PC-9 (cell line): Measurements from ENCODE around the gene DCTD. TPM values are rescaled to one million over a fixed set of nuclear protein-coding genes. Genes with fewer than 3 reads are reported as not detected.
"Not testable (repeated sequence)": the region's sequence is repeated elsewhere in the genome, so short reads cannot be mapped to it uniquely, and the experiment has no call there.

ENCODE experiments used
- BruUV-seq: library from RNA; stranded (reverse); fragments of 400-500 nt; replicated peaks from 2 replicates; lab custom pipeline; 2021; lab: Mats Ljungman, UMichigan
- CTCF ChIA-PET: fragments of 300-600 bp; sonication (Branson Sonifier 250); formaldehyde crosslinking; loops from one replicate; lab custom pipeline; 2022; ENCODE audit warnings: antibody characterized with exemption; lab: Charles Lee
- POLR2A ChIA-PET: fragments of 300-600 bp; sonication (Branson Sonifier 250); formaldehyde crosslinking; loops from one replicate; lab custom pipeline; 2022; ENCODE audit warnings: antibody characterized with exemption; ENCODE audit not compliant: unreplicated experiment; lab: Charles Lee
- DNase-seq, 2 experiments: peaks; one replicate each; pipeline versions ENCODE4 v3.0.0 to v3.0.0-alpha.2; 2015 to 2022; ENCODE audit warnings: mixed read lengths in 1 of 2
- H2AFZ ChIP-seq: fragments of 200-600 bp; sonication (generic); 2 replicates; pipeline ENCODE4 v1.8.1; 2017; ENCODE audit warnings: antibody characterized with exemption
- H3F3A ChIP-seq: fragments of 200-600 bp; sonication (generic); 2 replicates; pipeline ENCODE4 v1.8.1; 2017; ENCODE audit warnings: antibody characterized with exemption, mild to moderate bottlenecking, low read depth; ENCODE audit not compliant: insufficient read depth
- H3K27ac ChIP-seq: fragments of 200-600 bp; sonication (generic); 2 replicates; pipeline ENCODE4 v1.6.1; 2016; ENCODE audit warnings: mixed run types
- H3K27me3 ChIP-seq: fragments of 200-600 bp; sonication (generic); 2 replicates; pipeline ENCODE4 v1.6.1; 2016; ENCODE audit warnings: low read depth, mixed run types; ENCODE audit not compliant: insufficient read depth
- H3K36me3 ChIP-seq: fragments of 200-600 bp; sonication (generic); 2 replicates; pipeline ENCODE4 v1.6.1; 2016; ENCODE audit warnings: low read depth, mixed run types
- H3K4me1 ChIP-seq: fragments of 200-600 bp; sonication (generic); replicated peaks from 2 replicates; pipeline ENCODE4 v1.6.1; 2016; ENCODE audit warnings: mixed run types; ENCODE audit not compliant: insufficient read depth
- H3K4me2 ChIP-seq: fragments of 200-600 bp; sonication (generic); 2 replicates; pipeline ENCODE4 v1.6.1; 2017; ENCODE audit warnings: mixed run types
- H3K4me3 ChIP-seq: fragments of 200-600 bp; sonication (generic); 2 replicates; pipeline ENCODE4 v1.6.1; 2016; ENCODE audit warnings: mixed run types
- H3K79me2 ChIP-seq: fragments of 200-600 bp; sonication (generic); 2 replicates; pipeline ENCODE4 v1.6.1; 2017; ENCODE audit warnings: low read depth, mixed run types
- H3K9me2 ChIP-seq: fragments of 200-600 bp; sonication (generic); 2 replicates; pipeline ENCODE4 v1.8.1; 2017; ENCODE audit warnings: mild to moderate bottlenecking; ENCODE audit not compliant: insufficient read depth
- H3K9me3 ChIP-seq: fragments of 200-600 bp; sonication (generic); 2 replicates; pipeline ENCODE4 v1.8.1; 2016; ENCODE audit warnings: low read depth; ENCODE audit not compliant: insufficient read depth
- H4K20me1 ChIP-seq: fragments of 200-600 bp; sonication (generic); 2 replicates; pipeline ENCODE4 v1.8.1; 2017; ENCODE audit not compliant: insufficient read depth
- CTCF ChIP-seq: fragments of 200-600 bp; sonication (generic); conservative IDR thresholded peaks from 2 replicates; pipeline ENCODE4 v1.6.1; 2017; ENCODE audit warnings: mixed run types, antibody characterized with exemption, mild to moderate bottlenecking, moderate library complexity
- EZH2 ChIP-seq: fragments of 200-600 bp; sonication (generic); IDR thresholded peaks from 2 replicates; pipeline ENCODE4 v1.8.0; 2017; ENCODE audit warnings: antibody characterized with exemption, low read depth
- intact Hi-C: fragments of 100-400 bp; cut with micrococcal nuclease; formaldehyde crosslinking; loops from one replicate; pipeline ENCODE4 v1.10.0; 2022; ENCODE audit not compliant: unreplicated experiment
- total RNA-seq: library from RNA; stranded (reverse); gene quantifications from 2 replicates; pipeline ENCODE4 v1.2.3, GENCODE V29; 2021

Gene DCTD
- total RNA-seq, 1 experiment from 2014 or later, result 116 TPM

- CTCF ChIA-PET, result no interaction called here
- POLR2A ChIA-PET, result no interaction called here
- no peaks in the 10 kb centered on the region for H3K9me2 ChIP-seq
- no peaks in the 10 kb centered on the region for H3K4me1 ChIP-seq
- H3K4me3 ChIP-seq, result no peak overlapping the region
- no peaks in the 10 kb centered on the region for H4K20me1 ChIP-seq
- H3K4me2 ChIP-seq, result no peak overlapping the region
- H2AFZ ChIP-seq, result no peak overlapping the region
- no peaks in the 10 kb centered on the region for H3K36me3 ChIP-seq
- no peaks in the 10 kb centered on the region for H3F3A ChIP-seq
- H3K79me2 ChIP-seq, result no peaks in the 10 kb centered on the region
- no peak for DNase-seq
- no peaks in the 10 kb centered on the region for H3K27me3 ChIP-seq
- intact Hi-C loops, result no loop called here
- no peaks in the 10 kb centered on the region for H3K9me3 ChIP-seq
- no TSS peak for BruUV-seq
- no peak overlapping the region for H3K27ac ChIP-seq
- TF ChIP-seq CTCF (no peak), EZH2 (no peak)
These were observed 14.2 kb downstream of the DCTD start for GRCh38 chr4:182903013-182903412.

- H3K36me3 ChIP-seq, result no peaks in the 10 kb centered on the region
- TF ChIP-seq EZH2 (no peak), CTCF (no peak)
These were observed 15.8 kb downstream of the DCTD start for GRCh38 chr4:182901337-182901736.

GRCh38 chr4:182900021-182900420 is 17.2 kb downstream of the DCTD start:
- H3F3A ChIP-seq, BruUV-seq, H3K79me2 ChIP-seq, H3K4me2 ChIP-seq, H3K27ac ChIP-seq, H3K27me3 ChIP-seq, DNase-seq, H4K20me1 ChIP-seq, H3K4me1 ChIP-seq, H3K9me3 ChIP-seq, H3K9me2 ChIP-seq, H2AFZ ChIP-seq, intact Hi-C loops, H3K4me3 ChIP-seq, CTCF ChIA-PET, H3K36me3 ChIP-seq: not testable (repeated sequence)
- POLR2A ChIA-PET, result interaction anchor here (0.7 kb wide), 1 partner anchor 12 kb away, joined by 4 read pairs; no protein-coding TSS in a partner anchor

More at GRCh38 chr4:182901337-182901736, 15.8 kb downstream of the DCTD start:
- no peaks in the 10 kb centered on the region for H3K9me3 ChIP-seq
- no peak overlapping the region for H2AFZ ChIP-seq
- H3K4me2 ChIP-seq, result no peak overlapping the region
- no peak overlapping the region for H3K27ac ChIP-seq
- H3F3A ChIP-seq, result no peaks in the 10 kb centered on the region
- H3K4me1 ChIP-seq, result no peaks in the 10 kb centered on the region
- no peak for DNase-seq
- no peaks in the 10 kb centered on the region for H4K20me1 ChIP-seq
- intact Hi-C loops, result no loop called here
- H3K9me2 ChIP-seq, result no peaks in the 10 kb centered on the region
- CTCF ChIA-PET, result no interaction called here
- no peak overlapping the region for H3K4me3 ChIP-seq
- no TSS peak for BruUV-seq
- no peaks in the 10 kb centered on the region for H3K79me2 ChIP-seq
- POLR2A ChIA-PET, result interaction anchor here (0.5 kb wide), 1 partner anchor 406 kb away, joined by 3 read pairs; no protein-coding TSS in a partner anchor
- no peaks in the 10 kb centered on the region for H3K27me3 ChIP-seq

- no peak for DNase-seq
- BruUV-seq, result no TSS peak
- Histone ChIP-seq H3K27me3 (no peaks in the 10 kb centered on the region), H3K9me3 (no peaks in the 10 kb centered on the region), H3K36me3 (no peaks in the 10 kb centered on the region), H3K27ac (no peak overlapping the region), H3K4me2 (no peak overlapping the region), H3K4me1 (no peaks in the 10 kb centered on the region), H3K9me2 (no peaks in the 10 kb centered on the region), H3K4me3 (no peak overlapping the region), H3F3A (no peaks in the 10 kb centered on the region), H4K20me1 (no peaks in the 10 kb centered on the region), H2AFZ (no peak overlapping the region), H3K79me2 (no peaks in the 10 kb centered on the region)
- intact Hi-C loops, result no loop called here
- CTCF ChIA-PET, result no interaction called here
- TF ChIP-seq EZH2 (no peak), CTCF (no peak)
- POLR2A ChIA-PET, result no interaction called here
These were observed 18.7 kb downstream of the DCTD start for GRCh38 chr4:182898479-182898799.
